OCI-LY7 (cell line): Measurements from ENCODE around the gene ZFP36L2. TPM values are rescaled to one million over a fixed set of nuclear protein-coding genes. Genes with fewer than 3 reads are reported as not detected.
A peak's percentile ranks its signal among the peaks of the same experiment; 100 is the strongest.

Experiments used
- Bru-seq: library from RNA; stranded (reverse); fragments of 400-500 nt; gene quantifications from one replicate; lab custom pipeline; 2021; lab: Mats Ljungman, UMichigan
- BruChase-seq, 2 experiments: library from RNA; stranded (reverse); fragments of 400-500 nt; gene quantifications; one replicate each; lab custom pipeline; 2021; lab: Mats Ljungman, UMichigan
- BruUV-seq: library from RNA; stranded (reverse); fragments of 400-500 nt; replicated peaks from 2 replicates; lab custom pipeline; 2021; lab: Mats Ljungman, UMichigan
- CTCF ChIA-PET: fragments of 300-600 bp; sonication (Branson Sonifier 250); formaldehyde crosslinking; loops from one replicate; lab custom pipeline; 2022; ENCODE audit warnings: antibody characterized with exemption; ENCODE audit not compliant: unreplicated experiment; lab: Charles Lee
- POLR2A ChIA-PET: fragments of 300-600 bp; sonication (Branson Sonifier 250); formaldehyde crosslinking; loops from one replicate; lab custom pipeline; 2022; ENCODE audit warnings: antibody characterized with exemption; lab: Charles Lee
- DNase-seq: peaks from one replicate; pipeline ENCODE4 v3.0.0-alpha.2; 2015; ENCODE audit warnings: low spot score
- H2AFZ ChIP-seq: fragments of 200-600 bp; sonication (generic), shearing (Covaris generic); 2 replicates; pipeline ENCODE4 v1.6.1; 2014; ENCODE audit warnings: mild to moderate bottlenecking, antibody characterized with exemption, low read length, moderate library complexity
- H3K27ac ChIP-seq: fragments of 200-600 bp; sonication (generic); 2 replicates; pipeline ENCODE4 v1.5.1; 2014; ENCODE audit warnings: mixed run types, low read depth, mild to moderate bottlenecking, moderate library complexity, low read length, inconsistent platforms; ENCODE audit not compliant: poor library complexity, severe bottlenecking
- H3K36me3 ChIP-seq: fragments of 200-600 bp; sonication (generic); 2 replicates; pipeline ENCODE4 v1.6.1; 2014; ENCODE audit warnings: mild to moderate bottlenecking, antibody characterized with exemption, low read length, moderate library complexity, mixed read lengths; ENCODE audit not compliant: insufficient read depth
- H3K4me1 ChIP-seq: fragments of 200-600 bp; sonication (generic); 2 replicates; pipeline ENCODE4 v1.5.1; 2014; ENCODE audit warnings: mild to moderate bottlenecking, low read length; ENCODE audit not compliant: insufficient read depth, poor library complexity, severe bottlenecking
- H3K4me2 ChIP-seq: fragments of 200-600 bp; sonication (generic); 2 replicates; pipeline ENCODE4 v1.6.1; 2014; ENCODE audit warnings: mild to moderate bottlenecking, low read length
- H3K4me3 ChIP-seq: fragments of 200-600 bp; sonication (generic); 2 replicates; pipeline ENCODE4 v1.5.1; 2014; ENCODE audit warnings: mild to moderate bottlenecking, low read depth, low read length; ENCODE audit not compliant: poor library complexity, severe bottlenecking
- H3K79me2 ChIP-seq: fragments of 200-600 bp; sonication (generic); 2 replicates; pipeline ENCODE4 v1.6.1; 2016; ENCODE audit warnings: low read depth, mild to moderate bottlenecking, low read length, moderate library complexity, mixed read lengths; ENCODE audit not compliant: insufficient read depth
- H3K9me2 ChIP-seq: fragments of 200-600 bp; sonication (generic); 2 replicates; pipeline ENCODE4 v1.6.1; 2016; ENCODE audit warnings: mild to moderate bottlenecking, low read length, mixed read lengths; ENCODE audit not compliant: insufficient read depth
- H3K9me3 ChIP-seq: fragments of 200-600 bp; sonication (generic); 2 replicates; pipeline ENCODE4 v1.6.1; 2014; ENCODE audit warnings: mild to moderate bottlenecking, mixed run types, low read length, mixed read lengths
- H4K20me1 ChIP-seq: fragments of 200-600 bp; sonication (generic); 2 replicates; pipeline ENCODE4 v1.6.1; 2014; ENCODE audit warnings: mild to moderate bottlenecking, antibody characterized with exemption, low read length, moderate library complexity, mixed read lengths; ENCODE audit not compliant: insufficient read depth
- EZH2phosphoT487 ChIP-seq: fragments of 200-600 bp; sonication (generic); IDR thresholded peaks from 2 replicates; pipeline ENCODE4 v1.6.1; 2018; ENCODE audit warnings: low read depth, borderline replicate concordance, mild to moderate bottlenecking, mixed run types, antibody characterized with exemption, low read length, moderate library complexity, mixed read lengths
- intact Hi-C: fragments of 100-400 bp; cut with micrococcal nuclease; formaldehyde crosslinking; loops from one replicate; pipeline ENCODE4 v1.10.0; 2022; ENCODE audit not compliant: unreplicated experiment
- long read RNA-seq: library from polyadenylated mRNA; stranded (forward); transcript quantifications from one replicate; pipeline ENCODE4 v2.0.0, GENCODE V29; 2022
- total RNA-seq, 2 experiments: library from RNA; depleted of rRNA in 1 of 2; stranded (reverse); fragments of >200 nt in 1 of 2; shearing (Covaris generic) in 1 of 2; gene quantifications; 2 replicates each; pipeline ENCODE4 v1.2.3, GENCODE V29; 2014 to 2022
- TF ChIP-seq, protein P1 (sequence below): fragments of 200-600 bp; sonication (generic); conservative IDR thresholded peaks from 2 replicates; pipeline ENCODE4 v1.5.1; 2014; ENCODE audit warnings: mild to moderate bottlenecking, antibody characterized with exemption, low read length, moderate library complexity, mixed read lengths

Gene ZFP36L2, protein sequence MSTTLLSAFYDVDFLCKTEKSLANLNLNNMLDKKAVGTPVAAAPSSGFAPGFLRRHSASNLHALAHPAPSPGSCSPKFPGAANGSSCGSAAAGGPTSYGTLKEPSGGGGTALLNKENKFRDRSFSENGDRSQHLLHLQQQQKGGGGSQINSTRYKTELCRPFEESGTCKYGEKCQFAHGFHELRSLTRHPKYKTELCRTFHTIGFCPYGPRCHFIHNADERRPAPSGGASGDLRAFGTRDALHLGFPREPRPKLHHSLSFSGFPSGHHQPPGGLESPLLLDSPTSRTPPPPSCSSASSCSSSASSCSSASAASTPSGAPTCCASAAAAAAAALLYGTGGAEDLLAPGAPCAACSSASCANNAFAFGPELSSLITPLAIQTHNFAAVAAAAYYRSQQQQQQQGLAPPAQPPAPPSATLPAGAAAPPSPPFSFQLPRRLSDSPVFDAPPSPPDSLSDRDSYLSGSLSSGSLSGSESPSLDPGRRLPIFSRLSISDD
- 6.8 and 7.0 TPM in 2 replicates for total RNA-seq (2014; rRNA removed; shearing (Covaris generic))
- total RNA-seq (2022), result 37.2 and 43.8 TPM in 2 replicates
- Bru-seq, nascent RNA, result percentile 88 among the genes with signal in this experiment
- BruChase-seq, experiment 1, labeled RNA remaining after a 6-hour chase, result percentile 76 among the genes with signal in this experiment
- percentile 94 among the genes with signal in this experiment for BruChase-seq, experiment 2, labeled RNA remaining after a 2-hour chase
- long read RNA-seq, transcript ZFP36L2-201 (2 exons, 3,696 nt), result major isoform, 139 of 221 reads
- long read RNA-seq, partial matches to known transcripts, result 0 of 221 reads
- long read RNA-seq, other reads (novel, unspliced or antisense), result 82 of 221 reads

DNA sequence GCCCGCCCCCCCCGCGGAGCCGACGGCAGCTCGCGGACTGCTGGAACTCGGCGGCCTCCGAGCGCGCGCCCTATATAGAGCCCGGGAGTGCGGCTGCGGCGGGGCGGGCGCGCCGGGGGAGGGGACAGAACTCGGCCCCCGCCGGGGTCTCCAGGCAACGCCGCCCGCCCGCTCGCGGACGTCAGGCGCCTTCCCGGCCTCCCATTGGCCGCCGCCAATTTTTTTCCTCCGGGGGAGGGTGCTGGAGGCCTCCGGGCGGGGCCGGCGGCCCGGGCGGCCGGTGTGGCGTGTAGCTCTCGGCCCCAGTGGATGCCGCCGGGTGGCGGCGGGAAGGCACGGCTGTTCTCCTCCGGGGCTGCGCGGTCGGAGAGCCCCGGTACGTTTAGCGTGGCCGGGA, at the start of gene ZFP36L2:
TSS of gene ZFP36L2 (minus strand) at position 49 of the 397 bp plus-strand sequence. CDS start 291 bp downstream, outside the sequence.
- Histone ChIP-seq H4K20me1 (peaks cover 14% of the 10 kb centered on the region), H2AFZ (no peak within 1 kb of the TSS; the same call in 1 of the 2 replicates), H3K27ac (peak within 1 kb of the TSS; percentile 84), H3K9me3 (no peaks in the 10 kb centered on the region), H3K4me3 (peak within 1 kb of the TSS; percentile 89), H3K4me1 (peaks cover 71% of the 10 kb centered on the region), H3K79me2 (peaks cover 46% of the 10 kb centered on the region), H3K9me2 (no peaks in the 10 kb centered on the region), H3K4me2 (peak within 1 kb of the TSS; percentile 88), H3K36me3 (peaks cover 46% of the 10 kb centered on the region)
- BruUV-seq, result no TSS peak
- intact Hi-C loops, result loop anchor here (1.0 to 5.0 kb wide), 3 partner anchors 8 to 399 kb away; no protein-coding TSS in a partner anchor
- ChIA-PET CTCF (interaction anchor here (0.6 to 5.5 kb wide), 4 partner anchors 11 to 99 kb away, joined by 3 to 30 read pairs (median 4); no protein-coding TSS in a partner anchor), POLR2A (interaction anchor here (0.5 to 3.6 kb wide), 14 partner anchors 8 to 549 kb away, joined by 3 to 50 read pairs (median 4); no protein-coding TSS in a partner anchor)
- no peak for TF ChIP-seq EZH2phosphoT487
- TF ChIP-seq, protein P1, sequence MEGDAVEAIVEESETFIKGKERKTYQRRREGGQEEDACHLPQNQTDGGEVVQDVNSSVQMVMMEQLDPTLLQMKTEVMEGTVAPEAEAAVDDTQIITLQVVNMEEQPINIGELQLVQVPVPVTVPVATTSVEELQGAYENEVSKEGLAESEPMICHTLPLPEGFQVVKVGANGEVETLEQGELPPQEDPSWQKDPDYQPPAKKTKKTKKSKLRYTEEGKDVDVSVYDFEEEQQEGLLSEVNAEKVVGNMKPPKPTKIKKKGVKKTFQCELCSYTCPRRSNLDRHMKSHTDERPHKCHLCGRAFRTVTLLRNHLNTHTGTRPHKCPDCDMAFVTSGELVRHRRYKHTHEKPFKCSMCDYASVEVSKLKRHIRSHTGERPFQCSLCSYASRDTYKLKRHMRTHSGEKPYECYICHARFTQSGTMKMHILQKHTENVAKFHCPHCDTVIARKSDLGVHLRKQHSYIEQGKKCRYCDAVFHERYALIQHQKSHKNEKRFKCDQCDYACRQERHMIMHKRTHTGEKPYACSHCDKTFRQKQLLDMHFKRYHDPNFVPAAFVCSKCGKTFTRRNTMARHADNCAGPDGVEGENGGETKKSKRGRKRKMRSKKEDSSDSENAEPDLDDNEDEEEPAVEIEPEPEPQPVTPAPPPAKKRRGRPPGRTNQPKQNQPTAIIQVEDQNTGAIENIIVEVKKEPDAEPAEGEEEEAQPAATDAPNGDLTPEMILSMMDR, result no peak
- DNase-seq, result peak; percentile 97

DNA sequence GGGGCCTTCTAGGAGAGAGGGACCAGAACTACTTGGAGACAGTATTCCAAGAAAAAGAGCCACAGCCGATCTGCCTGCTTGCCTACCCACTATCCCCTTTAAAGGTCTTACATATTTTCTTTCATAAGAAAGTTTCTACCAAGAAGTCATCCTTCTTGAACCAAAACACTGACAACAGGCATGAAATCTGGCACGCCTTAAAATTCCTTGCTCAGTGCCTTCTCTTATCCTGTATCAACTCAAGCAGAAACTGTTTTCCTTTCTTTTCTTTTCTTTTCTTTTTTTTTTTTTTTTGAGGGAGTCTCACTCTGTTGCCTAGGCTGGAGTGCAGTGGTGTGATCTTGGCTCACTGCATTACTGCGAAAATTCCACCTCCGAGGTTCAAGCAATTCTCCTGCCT, 48.3 kb upstream of the ZFP36L2 start:
- no peak for DNase-seq
- no peak overlapping the region for H3K4me2 ChIP-seq
- no peak overlapping the region for H3K4me3 ChIP-seq
- H3K27ac ChIP-seq, result no peak overlapping the region
- no peak overlapping the region for H2AFZ ChIP-seq
- H3K9me2 ChIP-seq, result no peaks in the 10 kb centered on the region
- ChIA-PET CTCF (no interaction called here), POLR2A (interaction anchor here (0.7 kb wide), 1 partner anchor 20 kb away, joined by 3 read pairs; no protein-coding TSS in a partner anchor)
- intact Hi-C loops, result no loop called here
- H3K4me1 ChIP-seq, result no peaks in the 10 kb centered on the region
- no peaks in the 10 kb centered on the region for H4K20me1 ChIP-seq
- no peaks in the 10 kb centered on the region for H3K9me3 ChIP-seq
- no peaks in the 10 kb centered on the region for H3K79me2 ChIP-seq
- peaks cover 7% of the 10 kb centered on the region; the same call in 1 of the 2 replicates for H3K36me3 ChIP-seq
- TF ChIP-seq, protein P1, result no peak
- no peak for TF ChIP-seq EZH2phosphoT487
- BruUV-seq, result no TSS peak
